Tibial artery (tissue), 4 donors: ENCODE data around the gene SNAPC2.
A peak's percentile ranks its signal among the peaks of the same experiment; 100 is the strongest.

Experiments
- DNase-seq, 2 donors: peaks; one replicate each; pipeline ENCODE4 v3.0.0-alpha.2; 2019
- H3K27ac ChIP-seq, 2 donors: fragments of 200-600 bp; sonication (generic) in 1 of 2; 1 replicate in 1 of 2; 2 replicates in 1 of 2; pipeline ENCODE4 v1.5.1; 2018 to 2019; ENCODE audit warnings: mild to moderate bottlenecking in 1 of 2
- H3K27me3 ChIP-seq, 2 donors: fragments of 200-600 bp; sonication (generic) in 1 of 2; one replicate each; pipeline versions ENCODE4 v1.5.1 to v1.6.0; 2016 to 2019
- H3K36me3 ChIP-seq, 3 donors: fragments of 200-600 bp; sonication (generic) in 2 of 3; one replicate each; pipeline ENCODE4 v1.5.1; 2016 to 2019; ENCODE audit warnings: mild to moderate bottlenecking in 2 of 3
- H3K4me1 ChIP-seq, 4 donors: fragments of 200-600 bp; sonication (generic) in 2 of 4; 1 replicate in 3 of 4; 2 replicates in 1 of 4; pipeline ENCODE4 v1.5.1; 2016 to 2019
- H3K4me3 ChIP-seq, 2 donors: fragments of 200-600 bp; sonication (generic) in 1 of 2; 1 replicate in 1 of 2; 2 replicates in 1 of 2; pipeline ENCODE4 v1.5.1; 2018 to 2019; ENCODE audit warnings: mild to moderate bottlenecking in 2 of 2
- H3K9me3 ChIP-seq, 3 donors: fragments of 200-600 bp; sonication (generic) in 1 of 3; one replicate each; pipeline ENCODE4 v1.5.1; 2016 to 2019
- CTCF ChIP-seq, 2 experiments: fragments of 200-600 bp in 1 of 2; fragments of 450-650 bp in 1 of 2; IDR thresholded peaks; one replicate each; pipeline ENCODE4 v1.5.1; 2017 to 2019; ENCODE audit warnings: antibody characterized with exemption in 2 of 2, mild to moderate bottlenecking in 1 of 2, moderate library complexity in 1 of 2
- intact Hi-C: fragments of 100-400 bp; cut with DNase I; formaldehyde crosslinking; loops from one replicate; pipeline ENCODE4 v1.15.0; 2023; ENCODE audit warnings: low total_unique reads

Gene SNAPC2

GRCh38 chr19:7932276-7932929 is 12.3 kb downstream of the SNAPC2 start:
- Histone ChIP-seq H3K27ac (peak overlapping the region; percentile 91 to 96), H3K4me3 (no peak overlapping the region), H3K27me3 (no peaks in the 10 kb centered on the region), H3K4me1 (peaks cover 0 to 88% (median 62%) of the 10 kb centered on the region in 4 donors), H3K36me3 (peaks cover 42 to 69% (median 67%) of the 10 kb centered on the region in 3 donors), H3K9me3 (no peaks in the 10 kb centered on the region)
- DNase-seq: no peak
- intact Hi-C loops: no loop called here
- TF ChIP-seq CTCF (IDR thresholded peaks at IDR 0.05): no peak

- Histone ChIP-seq H3K4me1 (peaks cover 0 to 83% (median 57%) of the 10 kb centered on the region in 4 donors), H3K4me3 (no peak overlapping the region), H3K36me3 (peaks cover 48 to 74% (median 72%) of the 10 kb centered on the region in 3 donors), H3K27ac (peak overlapping the region; percentile 91 to 96), H3K27me3 (no peaks in the 10 kb centered on the region), H3K9me3 (no peaks in the 10 kb centered on the region)
- TF ChIP-seq CTCF (IDR thresholded peaks at IDR 0.05): no peak
- no peak for DNase-seq
- intact Hi-C loops: no loop called here
These were observed 12.8 kb downstream of the SNAPC2 start for GRCh38 chr19:7932930-7933300.

GRCh38 chr19:7933411-7933810 is 13.3 kb downstream of the SNAPC2 start:
- intact Hi-C loops: no loop called here
- no peaks in the 10 kb centered on the region for H3K27me3 ChIP-seq
- H3K4me3 ChIP-seq: no peak overlapping the region
- no peak for DNase-seq
- TF ChIP-seq CTCF (IDR thresholded peaks at IDR 0.05): no peak
- peaks cover 0 to 78% (median 52%) of the 10 kb centered on the region in 4 donors for H3K4me1 ChIP-seq
- peaks cover 50 to 79% (median 77%) of the 10 kb centered on the region in 3 donors for H3K36me3 ChIP-seq
- H3K27ac ChIP-seq: peak overlapping the region; percentile 91 to 96
- no peaks in the 10 kb centered on the region for H3K9me3 ChIP-seq

- Histone ChIP-seq H3K4me3 (peak overlapping the region in 1 of 2 donors; percentile 10), H3K4me1 (peaks cover 0 to 73% (median 47%) of the 10 kb centered on the region in 4 donors), H3K9me3 (no peaks in the 10 kb centered on the region), H3K27me3 (no peaks in the 10 kb centered on the region), H3K36me3 (peaks cover 50 to 85% (median 80%) of the 10 kb centered on the region in 3 donors), H3K27ac (peak overlapping the region; percentile 91 to 96)
- TF ChIP-seq CTCF (IDR thresholded peaks at IDR 0.05): no peak
- DNase-seq: no peak
- intact Hi-C loops: no loop called here
These were observed 13.9 kb downstream of the SNAPC2 start for GRCh38 chr19:7933828-7934725.

GRCh38 chr19:7934766-7935165 is 14.6 kb downstream of the SNAPC2 start:
- intact Hi-C loops: no loop called here

More at GRCh38 chr19:7934766-7935165, 14.6 kb downstream of the SNAPC2 start:
- H3K4me1 ChIP-seq: peaks cover 0 to 69% (median 40%) of the 10 kb centered on the region in 4 donors
- H3K27me3 ChIP-seq: no peaks in the 10 kb centered on the region
- peak in 1 of 2 donors; percentile 82 for DNase-seq
- H3K27ac ChIP-seq: peak overlapping the region; percentile 91 to 96
- H3K9me3 ChIP-seq: no peaks in the 10 kb centered on the region
- TF ChIP-seq CTCF (IDR thresholded peaks at IDR 0.05): no peak
- H3K36me3 ChIP-seq: peaks cover 57 to 92% (median 85%) of the 10 kb centered on the region in 3 donors
- H3K4me3 ChIP-seq: peak overlapping the region in 1 of 2 donors; percentile 10
